NT2/D1 (cell line): ENCODE results near the gene LUC7L2.
"Not testable (repeated sequence)": the region's sequence is repeated elsewhere in the genome, so short reads cannot be mapped to it uniquely, and the experiment has no call there.

Experiments
- SUZ12 ChIP-seq: IDR thresholded peaks from 2 replicates; pipeline ENCODE4 v1.6.1; 2011; ENCODE audit not compliant: insufficient read length, insufficient read depth; ENCODE audit errors: extremely low read depth
- YY1 ChIP-seq: IDR thresholded peaks from 2 replicates; pipeline ENCODE4 v1.6.1; 2011; ENCODE audit not compliant: insufficient read length, insufficient read depth
- ZNF274 ChIP-seq: IDR thresholded peaks from 2 replicates; pipeline ENCODE4 v1.6.1; 2011; ENCODE audit warnings: mild to moderate bottlenecking, low read depth, low read length

DNA sequence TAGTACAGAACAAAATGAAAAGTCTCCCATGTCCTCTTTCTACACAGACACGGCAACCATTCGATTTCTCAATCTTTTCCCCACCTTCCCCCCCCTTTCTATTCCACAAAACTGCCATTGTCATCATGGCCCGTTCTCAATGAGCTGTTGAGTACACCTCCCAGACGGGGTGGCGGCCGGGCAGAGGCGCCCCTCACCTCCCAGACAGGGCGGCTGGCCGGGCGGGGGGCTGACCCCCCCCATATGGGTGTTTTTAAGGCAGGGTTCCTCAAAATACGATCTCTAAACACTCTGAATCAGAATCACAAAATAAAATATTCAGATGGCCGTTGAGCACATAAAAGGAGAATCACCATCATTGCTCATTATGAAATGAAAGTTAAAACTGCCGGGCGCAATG is 70.0 kb downstream of the LUC7L2 start:
- TF ChIP-seq YY1, ZNF274, SUZ12: not testable (repeated sequence)
